GM23248 (cell line): Measurements from ENCODE around the gene DHH.

Experiments
- EZH2 ChIP-seq: fragments of 200-600 bp; sonication (generic); IDR thresholded peaks from 2 replicates; pipeline ENCODE4 v1.6.1; 2018; ENCODE audit warnings: antibody characterized with exemption, mild to moderate bottlenecking; ENCODE audit not compliant: insufficient read depth, poor library complexity, severe bottlenecking
- EZH2phosphoT487 ChIP-seq: fragments of 200-600 bp; sonication (generic); IDR thresholded peaks from 2 replicates; pipeline ENCODE4 v1.6.1; 2018; ENCODE audit warnings: antibody characterized with exemption, moderate library complexity, mild to moderate bottlenecking, low read depth; ENCODE audit not compliant: insufficient read depth

DNA sequence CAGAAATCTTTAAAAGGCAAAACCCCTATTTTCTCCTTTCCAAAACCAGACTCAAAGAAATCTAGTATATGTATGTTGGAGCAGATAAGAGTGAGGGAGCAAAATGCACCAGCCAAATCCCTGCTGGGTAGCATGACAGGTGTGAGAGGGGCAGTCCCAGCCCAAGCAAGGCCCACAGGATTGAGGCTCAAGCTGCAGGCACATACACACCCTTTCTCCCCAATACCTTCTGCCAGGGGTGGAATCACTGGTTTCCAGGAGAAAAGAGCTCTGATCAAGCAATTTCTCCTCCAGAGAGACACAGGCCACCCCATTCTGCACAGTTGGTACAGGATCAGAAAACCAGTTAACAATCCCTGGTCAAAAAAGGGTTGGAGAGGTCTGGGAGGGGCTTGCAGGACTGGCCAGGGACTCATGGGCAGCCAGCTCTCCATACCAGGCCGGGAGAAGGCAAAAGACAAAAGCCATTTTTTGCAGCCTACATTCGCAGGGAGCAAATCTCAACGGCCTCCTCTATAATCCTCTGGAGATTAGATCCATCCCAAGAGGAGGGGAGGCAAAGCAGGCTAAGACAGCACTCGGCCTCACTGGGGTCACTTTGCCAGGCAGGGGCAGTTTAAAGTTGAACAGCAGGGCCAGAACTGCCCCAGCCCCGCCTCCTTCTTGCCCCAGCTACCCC, 36.1 kb downstream of the DHH start:
- TF ChIP-seq EZH2 = no peak
- no peak for TF ChIP-seq EZH2phosphoT487
